Ovary (tissue), 9 donors: ENCODE measurements around the gene SLC37A2. TPM values are rescaled to one million over a fixed set of nuclear protein-coding genes. Genes with fewer than 3 reads are reported as not detected.

Experiments used
- DNase-seq, 5 donors: peaks; one replicate each; pipeline ENCODE4 v3.0.0-alpha.2; 2019 to 2020
- H3K27ac ChIP-seq, 2 donors: fragments of 200-600 bp; one replicate each; pipeline versions ENCODE4 v1.5.1 to v1.8.0; 2019 to 2022
- H3K27me3 ChIP-seq: fragments of 200-600 bp; one replicate; pipeline ENCODE4 v1.8.0; 2022
- H3K36me3 ChIP-seq: fragments of 200-600 bp; sonication (generic); one replicate; pipeline ENCODE4 v1.5.1; 2019
- H3K4me1 ChIP-seq: one replicate; pipeline ENCODE4 v1.8.1; 2013; ENCODE audit warnings: mild to moderate bottlenecking, moderate library complexity; ENCODE audit not compliant: insufficient read depth
- H3K4me3 ChIP-seq: fragments of 200-600 bp; sonication (generic); one replicate; pipeline ENCODE4 v1.5.1; 2017
- H3K9me3 ChIP-seq, 2 donors: fragments of 200-600 bp in 1 of 2; sonication (generic) in 1 of 2; one replicate each; pipeline versions ENCODE4 v1.5.1 to v1.8.1; 2013 to 2019; ENCODE audit warnings: mild to moderate bottlenecking in 1 of 2, moderate library complexity in 1 of 2
- EP300 ChIP-seq: sonication (generic); formaldehyde crosslinking; IDR thresholded peaks from one replicate; pipeline ENCODE4 v1.6.1; 2017; ENCODE audit warnings: antibody characterized with exemption
- POLR2A ChIP-seq: fragments of 450-650 bp; IDR thresholded peaks from one replicate; pipeline ENCODE4 v1.6.1; 2017; ENCODE audit warnings: antibody characterized with exemption, mild to moderate bottlenecking, moderate library complexity
- WGBS, 3 donors: extraction: QIAGEN DNeasy Blood & Tissue Kit in 1 of 3; methylation state at CpG; one replicate each; pipeline versions ENCODE4 v1.1.5 to v1.1.7; 2013 to 2017; 5-methylcytosine and 5-hydroxymethylcytosine counted together
- intact Hi-C, 4 donors: fragments of 100-400 bp; cut with DNase I; formaldehyde crosslinking; loops; one replicate each; pipeline versions ENCODE4 v1.11.0 to v1.15.1; 2022 to 2023
- polyA plus RNA-seq, 2 donors: library from polyadenylated mRNA; stranded (reverse); fragments of 200-250 nt in 1 of 2; fragments of 350-450 nt in 1 of 2; fragmentation: Illumina TruSeq in 1 of 2; extraction: RNeasy Lipid Tissue Mini Kit (QIAGEN cat#74804) in 1 of 2; gene quantifications; one replicate each; pipeline ENCODE4 v1.2.3, GENCODE V29; 2013 to 2014
- total RNA-seq, 7 donors: library from RNA; depleted of rRNA in 2 of 7; stranded (reverse); fragments of >200 nt in 2 of 7; fragmentation: NEBNext Ultra II Directional in 3 of 7; extraction: Animal tissue kit (Norgen Biotek cat#: 25700) in 3 of 7; gene quantifications; one replicate each; pipeline versions ENCODE4 v1.1.0 to v1.2.4, GENCODE V29; 2016 to 2023
- TF ChIP-seq, protein P1 (sequence below), 3 donors: fragments of 450-650 bp in 2 of 3; fragments of 200-600 bp in 1 of 3; IDR thresholded peaks; one replicate each; pipeline versions ENCODE4 v1.5.1 to v1.8.0; 2016 to 2022; ENCODE audit warnings: antibody characterized with exemption in 3 of 3, mild to moderate bottlenecking in 1 of 3
- donor health status: DM: no; HTN: no; CAD: no; lungs with moderate emphysema.
- donor health status: DM: no; HTN: no; CAD: no.
- donor health status: Bipolar disorder and iron deficiency.
- donor health status: DM: yes; HTN: yes; CAD: no.
- donor health status: DM: no; HTN: no; CAD: no.
- donor health status: DM: yes; HTN: yes; CAD: no.

Gene SLC37A2
- total and polyA plus RNA-seq, 9 donors, result 0.93 to 7.9 (median 2.2) TPM

GRCh38 chr11:125124618-125124992 lies 61.5 kb downstream of the SLC37A2 start:
- Histone ChIP-seq H3K4me3 (no peak overlapping the region), H3K4me1 (no peaks in the 10 kb centered on the region), H3K9me3 (no peaks in the 10 kb centered on the region), H3K36me3 (no peaks in the 10 kb centered on the region), H3K27me3 (no peaks in the 10 kb centered on the region), H3K27ac (no peak overlapping the region)
- TF ChIP-seq EP300, result no peak
- TF ChIP-seq, protein P1, sequence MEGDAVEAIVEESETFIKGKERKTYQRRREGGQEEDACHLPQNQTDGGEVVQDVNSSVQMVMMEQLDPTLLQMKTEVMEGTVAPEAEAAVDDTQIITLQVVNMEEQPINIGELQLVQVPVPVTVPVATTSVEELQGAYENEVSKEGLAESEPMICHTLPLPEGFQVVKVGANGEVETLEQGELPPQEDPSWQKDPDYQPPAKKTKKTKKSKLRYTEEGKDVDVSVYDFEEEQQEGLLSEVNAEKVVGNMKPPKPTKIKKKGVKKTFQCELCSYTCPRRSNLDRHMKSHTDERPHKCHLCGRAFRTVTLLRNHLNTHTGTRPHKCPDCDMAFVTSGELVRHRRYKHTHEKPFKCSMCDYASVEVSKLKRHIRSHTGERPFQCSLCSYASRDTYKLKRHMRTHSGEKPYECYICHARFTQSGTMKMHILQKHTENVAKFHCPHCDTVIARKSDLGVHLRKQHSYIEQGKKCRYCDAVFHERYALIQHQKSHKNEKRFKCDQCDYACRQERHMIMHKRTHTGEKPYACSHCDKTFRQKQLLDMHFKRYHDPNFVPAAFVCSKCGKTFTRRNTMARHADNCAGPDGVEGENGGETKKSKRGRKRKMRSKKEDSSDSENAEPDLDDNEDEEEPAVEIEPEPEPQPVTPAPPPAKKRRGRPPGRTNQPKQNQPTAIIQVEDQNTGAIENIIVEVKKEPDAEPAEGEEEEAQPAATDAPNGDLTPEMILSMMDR (IDR thresholded peaks at IDR 0.05), result no peak
- no peak for TF ChIP-seq POLR2A
- 93 to 96% (median 95%) methylated on average over 4 of the region's 4 CpGs for WGBS, 3 donors
- DNase-seq, result no peak
- intact Hi-C loops, result no loop called here

- H3K4me1 ChIP-seq, result no peaks in the 10 kb centered on the region
- WGBS, 3 donors, result 50 to 62% (median 56%) methylated on average over 4 of the region's 4 CpGs
- H3K9me3 ChIP-seq, result no peaks in the 10 kb centered on the region
- intact Hi-C loops, result no loop called here
- H3K4me3 ChIP-seq, result no peak overlapping the region
- no peak overlapping the region for H3K27ac ChIP-seq
- TF ChIP-seq EP300 (no peak), POLR2A (no peak)
- TF ChIP-seq, protein P1 (IDR thresholded peaks at IDR 0.05), result no peak
- DNase-seq, result no peak
- no peaks in the 10 kb centered on the region for H3K27me3 ChIP-seq
- no peaks in the 10 kb centered on the region for H3K36me3 ChIP-seq
Observed at GRCh38 chr11:125128450-125128849, 65.3 kb downstream of the SLC37A2 start.

- Histone ChIP-seq H3K27me3 (no peaks in the 10 kb centered on the region), H3K9me3 (no peaks in the 10 kb centered on the region), H3K27ac (no peak overlapping the region), H3K4me1 (no peaks in the 10 kb centered on the region), H3K36me3 (no peaks in the 10 kb centered on the region), H3K4me3 (no peak overlapping the region)
- intact Hi-C loops, result no loop called here
- no peak for DNase-seq
- TF ChIP-seq EP300 (no peak), POLR2A (no peak)
- TF ChIP-seq, protein P1 (IDR thresholded peaks at IDR 0.05), result no peak
- 61 to 68% (median 64%) methylated on average over 22 of the region's 22 CpGs for WGBS, 3 donors
Observed at GRCh38 chr11:125129316-125129993, 66.3 kb downstream of the SLC37A2 start.

- TF ChIP-seq, protein P1 (IDR thresholded peaks at IDR 0.05), result no peak
- TF ChIP-seq EP300, result no peak
- TF ChIP-seq POLR2A, result no peak
- 58 to 59% (median 59%) methylated on average over 1 of the region's 1 CpG for WGBS, 3 donors
- Histone ChIP-seq H3K36me3 (no peaks in the 10 kb centered on the region), H3K9me3 (no peaks in the 10 kb centered on the region), H3K4me1 (no peaks in the 10 kb centered on the region), H3K4me3 (no peak overlapping the region), H3K27me3 (no peaks in the 10 kb centered on the region), H3K27ac (no peak overlapping the region)
- DNase-seq, result no peak
- intact Hi-C loops, result no loop called here
Observed at GRCh38 chr11:125132071-125132470, 69.0 kb downstream of the SLC37A2 start.
